Smooth muscle cell of the brain vasculature (primary cell): Measurements from ENCODE around the gene RNF114.
A peak's percentile ranks its signal among the peaks of the same experiment; 100 is the strongest.
"Not testable (repeated sequence)": the region's sequence is repeated elsewhere in the genome, so short reads cannot be mapped to it uniquely, and the experiment has no call there.

Experiments used
- DNase-seq: peaks from one replicate; pipeline ENCODE4 v3.0.0-alpha.2; 2012; ENCODE audit warnings: low read depth, low spot score

Gene RNF114

GRCh38 chr20:49964964-49965780 is 29.0 kb downstream of the RNF114 start:
- DNase-seq = no peak

- no peak for DNase-seq
Measured at GRCh38 chr20:49965781-49966305, 29.6 kb downstream of the RNF114 start.

DNA sequence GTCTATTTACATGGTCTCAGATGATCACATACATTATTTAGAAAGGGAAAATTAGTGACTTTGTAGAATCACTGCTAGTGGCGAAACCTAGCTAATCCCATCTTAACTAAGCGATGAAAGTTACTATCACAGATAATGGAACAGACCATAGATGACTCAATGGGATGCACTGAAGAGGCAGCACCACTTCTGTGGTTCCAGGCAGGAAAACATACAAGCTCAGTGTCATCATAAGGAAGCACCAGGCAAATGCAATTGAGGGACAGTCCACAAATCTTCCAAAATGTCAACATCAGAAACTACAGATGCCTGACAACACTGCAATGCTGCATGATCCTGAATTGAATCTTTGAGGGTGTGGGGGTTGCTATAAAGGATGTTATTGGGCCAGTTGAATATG is 30.7 kb downstream of the RNF114 start:
- DNase-seq = no peak

DNA sequence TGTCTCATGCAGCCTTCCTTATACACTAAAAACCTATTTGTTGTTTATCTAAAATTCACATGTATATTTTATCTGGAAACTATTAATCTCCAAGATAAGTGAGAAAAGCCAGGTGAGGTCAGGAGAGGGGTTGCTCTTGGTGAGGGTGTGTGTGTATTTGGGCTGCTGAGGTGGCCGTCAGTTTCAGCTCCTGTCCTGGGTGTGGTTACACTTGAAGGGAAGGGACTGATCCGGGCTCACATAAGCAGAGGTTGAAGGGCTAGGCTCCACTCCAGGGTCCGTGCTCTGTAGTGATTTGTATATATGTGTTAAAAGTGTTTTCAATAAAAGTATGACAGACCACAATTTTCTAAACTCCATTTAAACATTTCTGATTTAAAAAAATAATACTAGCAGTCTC is 33.0 kb downstream of the RNF114 start:
- DNase-seq = no peak

GRCh38 chr20:49969946-49970345 is 33.7 kb downstream of the RNF114 start:
- DNase-seq = no peak

GRCh38 chr20:49970498-49970897 is 34.3 kb downstream of the RNF114 start:
- DNase-seq = no peak

DNA sequence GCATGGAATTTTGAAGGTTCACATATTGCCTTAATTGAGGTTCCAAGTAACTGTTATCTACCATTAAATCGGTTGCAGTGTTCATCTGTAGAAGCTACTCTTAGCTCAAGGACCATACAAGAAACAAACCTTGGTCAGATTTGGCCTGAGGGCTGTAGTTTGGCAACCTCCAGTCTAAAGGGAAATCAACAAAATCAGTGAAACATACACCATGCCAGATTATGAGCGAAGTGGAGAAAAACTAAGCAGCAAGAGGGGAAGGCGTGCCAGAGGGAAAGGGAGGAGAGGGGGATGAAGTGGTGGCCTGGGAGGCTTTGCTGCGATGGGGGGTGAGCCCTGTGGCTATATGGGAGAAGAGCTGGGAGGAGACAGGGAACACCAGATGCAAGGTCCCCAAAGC is 37.8 kb downstream of the RNF114 start:
- DNase-seq = no peak

- no peak for DNase-seq
Measured at GRCh38 chr20:49976542-49976941, 40.3 kb downstream of the RNF114 start.

GRCh38 chr20:49977740-49978139 is 41.5 kb downstream of the RNF114 start:
- DNase-seq = not testable (repeated sequence)

GRCh38 chr20:49978685-49979029 is 42.5 kb downstream of the RNF114 start:
- DNase-seq = no peak

DNA sequence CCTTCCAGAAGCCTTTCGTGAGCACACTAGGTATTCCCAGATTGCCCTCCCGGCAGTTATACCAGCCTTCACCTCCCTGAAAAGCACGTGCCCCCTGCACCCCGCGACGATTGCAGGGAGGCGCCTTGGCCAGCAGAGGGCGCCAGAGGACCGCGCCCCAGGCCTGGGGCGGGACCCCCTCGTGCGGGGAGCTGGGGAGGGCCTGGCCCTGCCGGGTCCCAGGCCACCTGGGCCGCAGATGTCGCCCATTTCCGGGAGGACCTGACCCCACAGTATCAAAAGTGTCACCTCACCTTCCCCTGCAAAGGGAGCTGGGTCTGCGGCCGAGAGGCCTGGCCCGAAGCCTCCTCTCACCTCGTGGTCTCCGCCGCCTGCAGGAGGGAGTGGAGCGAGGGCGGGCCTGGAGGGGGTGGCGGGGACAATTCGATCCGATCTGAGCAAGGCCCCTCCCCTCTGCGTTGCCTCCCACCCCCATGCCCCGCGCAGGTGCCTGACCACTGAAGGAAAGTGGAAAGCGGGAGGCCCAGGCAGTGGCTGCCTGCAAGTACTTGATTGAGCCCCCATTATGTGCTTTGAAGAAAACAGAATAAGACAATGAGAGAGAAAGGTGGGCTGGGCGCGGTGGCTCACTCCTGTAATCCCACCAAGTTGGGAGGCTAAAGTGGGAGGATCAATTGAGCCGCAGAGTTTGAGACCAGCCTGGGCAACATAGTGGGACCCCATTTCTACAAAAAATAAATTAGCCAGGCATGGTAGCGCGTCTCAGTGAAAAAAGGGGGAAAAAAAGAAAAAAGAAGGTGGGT is 43.0 kb downstream of the RNF114 start:
- DNase-seq = no peak

- DNase-seq = no peak
Measured at GRCh38 chr20:49980140-49981008, 44.2 kb downstream of the RNF114 start.

GRCh38 chr20:49981218-49982071 is 45.2 kb downstream of the RNF114 start:
- no peak for DNase-seq

GRCh38 chr20:49982072-49982345 is 45.8 kb downstream of the RNF114 start:
- DNase-seq = no peak

DNA sequence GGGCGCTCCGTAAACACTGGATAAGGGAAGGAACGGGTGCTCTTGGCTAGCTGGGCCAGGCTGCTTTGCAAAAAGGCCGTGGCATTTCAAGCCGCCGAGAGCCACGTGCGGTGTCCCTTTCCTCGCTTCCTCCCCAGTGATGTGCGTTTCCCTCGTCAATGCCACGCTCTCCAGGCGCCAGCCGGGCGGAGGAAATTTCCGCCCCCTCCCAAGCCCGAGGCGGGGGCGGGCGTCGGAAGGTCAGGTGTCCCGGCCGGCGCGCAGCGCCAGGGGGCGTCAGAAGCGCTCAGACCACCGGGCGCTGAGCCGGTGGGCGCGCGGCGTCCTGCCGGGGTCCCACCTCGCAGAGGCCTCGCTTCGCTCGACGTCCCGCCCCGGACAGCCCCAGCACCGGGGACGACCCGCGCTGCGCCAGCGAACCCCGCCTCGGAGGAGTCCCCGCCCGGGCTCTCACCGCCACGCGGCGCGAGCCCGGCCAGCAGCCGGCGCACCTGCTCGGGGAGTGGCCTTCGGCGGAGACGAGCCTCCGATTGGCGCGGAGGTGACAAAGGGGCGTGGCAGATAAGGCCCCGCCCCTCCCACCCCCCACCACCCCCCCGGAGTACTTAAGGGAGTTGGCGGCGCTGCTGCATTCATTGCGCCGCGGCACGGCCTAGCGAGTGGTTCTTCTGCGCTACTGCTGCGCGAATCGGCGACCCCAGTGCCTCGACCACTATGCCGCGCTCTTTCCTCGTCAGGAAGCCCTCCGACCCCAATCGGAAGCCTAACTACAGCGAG is 46.3 kb downstream of the RNF114 start, which contains the start of gene SNAI1:
TSS of gene SNAI1 (plus strand) at position 635 of the 777 bp plus-strand sequence. CDS start at position 715, 80 bp downstream.
- peak; percentile 51 for DNase-seq

DNA sequence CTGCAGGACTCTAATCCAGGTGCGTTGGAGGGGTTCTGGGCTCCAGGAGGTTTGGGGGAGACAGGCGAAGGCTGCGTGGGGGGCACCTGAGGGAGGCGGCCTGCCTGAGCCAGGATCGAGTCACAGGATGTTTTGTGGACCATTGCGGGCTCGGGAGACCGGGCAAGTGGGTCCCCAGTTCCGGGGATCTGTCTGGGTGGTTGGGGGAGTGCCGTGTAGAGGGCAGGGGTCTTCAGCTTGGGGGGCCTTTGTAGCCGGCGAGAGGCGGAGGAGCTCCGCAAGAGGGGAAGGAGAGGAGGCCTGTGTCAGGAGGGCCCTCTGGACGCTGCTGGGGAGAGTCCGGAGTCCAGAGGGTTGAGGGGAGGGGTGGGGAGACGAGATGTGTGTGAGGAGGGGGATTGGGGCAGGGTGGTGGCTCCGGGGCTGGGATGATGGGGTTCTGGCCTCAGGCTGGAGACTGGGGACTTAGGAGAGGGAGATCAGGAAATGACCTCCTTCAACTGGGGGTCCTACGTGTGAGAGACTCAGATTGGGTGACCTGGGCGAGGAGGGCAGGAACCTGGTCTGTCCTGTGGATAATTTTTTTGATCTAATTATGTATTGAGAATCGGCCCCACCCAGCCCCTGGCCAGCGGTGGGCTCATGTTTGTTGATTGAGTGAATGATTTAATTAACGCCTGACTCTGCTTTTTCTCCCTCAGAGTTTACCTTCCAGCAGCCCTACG is 47.1 kb downstream of the RNF114 start:
- DNase-seq = no peak

- no peak for DNase-seq
Measured at GRCh38 chr20:49983848-49984408, 47.7 kb downstream of the RNF114 start.

- no peak for DNase-seq
Measured at GRCh38 chr20:49984426-49985153, 48.4 kb downstream of the RNF114 start.
